Stomach (tissue), 9 donors: ENCODE measurements around the gene ARID3A. TPM values are rescaled to one million over a fixed set of nuclear protein-coding genes. Genes with fewer than 3 reads are reported as not detected.
A peak's percentile ranks its signal among the peaks of the same experiment; 100 is the strongest.

ENCODE experiments used
- DNase-seq, 2 donors: peaks; one replicate each; pipeline versions ENCODE4 v3.0.0 to v3.0.0-alpha.2; 2013 to 2019
- H3K27ac ChIP-seq, 5 donors: fragments of 200-600 bp in 4 of 5; sonication (generic) in 4 of 5; one replicate each; pipeline ENCODE4 v1.5.1; 2013 to 2019; ENCODE audit warnings: mild to moderate bottlenecking in 1 of 5, moderate library complexity in 1 of 5
- H3K27me3 ChIP-seq, 3 donors: fragments of 200-600 bp; sonication (generic); one replicate each; pipeline ENCODE4 v1.5.1; 2017 to 2019; ENCODE audit warnings: mixed run types in 1 of 3
- H3K36me3 ChIP-seq, 4 donors: fragments of 200-600 bp; sonication (generic); 1 replicate in 3 of 4; 2 replicates in 1 of 4; pipeline ENCODE4 v1.5.1; 2016 to 2019
- H3K4me1 ChIP-seq, 4 donors: fragments of 200-600 bp; sonication (generic); one replicate each; pipeline ENCODE4 v1.5.1; 2016 to 2019
- H3K4me3 ChIP-seq, 4 donors: fragments of 200-600 bp; sonication (generic) in 3 of 4; one replicate each; pipeline ENCODE4 v1.5.1; 2016 to 2019; ENCODE audit warnings: mild to moderate bottlenecking in 1 of 4
- H3K9me3 ChIP-seq, 4 donors: fragments of 200-600 bp; sonication (generic); one replicate each; pipeline ENCODE4 v1.5.1; 2016 to 2019
- CTCF ChIP-seq, 7 experiments: fragments of 450-650 bp in 4 of 7; fragments of 200-600 bp in 3 of 7; sonication (generic) in 3 of 7; IDR thresholded peaks; one replicate each; pipeline ENCODE4 v1.5.1; 2016 to 2019; ENCODE audit warnings: antibody characterized with exemption in 7 of 7, control low read depth in 2 of 7, mild to moderate bottlenecking in 1 of 7
- EP300 ChIP-seq: sonication (generic); formaldehyde crosslinking; IDR thresholded peaks from one replicate; pipeline ENCODE4 v1.6.1; 2017; ENCODE audit warnings: antibody characterized with exemption
- POLR2A ChIP-seq, 4 donors: fragments of 450-650 bp; IDR thresholded peaks; one replicate each; pipeline ENCODE4 v1.6.1; 2016; ENCODE audit warnings: antibody characterized with exemption in 4 of 4, control low read depth in 2 of 4, mild to moderate bottlenecking in 1 of 4, moderate library complexity in 1 of 4
- POLR2AphosphoS5 ChIP-seq, 3 donors: sonication (generic); formaldehyde crosslinking; IDR thresholded peaks; one replicate each; pipeline ENCODE4 v1.6.1; 2016; ENCODE audit warnings: antibody characterized with exemption in 3 of 3
- WGBS, 5 donors: extraction: QIAGEN DNeasy Blood & Tissue Kit in 3 of 5; methylation state at CpG; one replicate each; pipeline versions ENCODE4 v1.1.5 to v1.1.7; 2013 to 2018; 5-methylcytosine and 5-hydroxymethylcytosine counted together
- intact Hi-C: fragments of 100-400 bp; cut with DNase I; formaldehyde crosslinking; loops from one replicate; pipeline ENCODE4 v1.15.1; 2023; ENCODE audit warnings: low total_unique reads
- polyA plus RNA-seq, 3 donors: library from polyadenylated mRNA; stranded (reverse); fragments of 200-250 nt; gene quantifications; one replicate each; pipeline ENCODE4 v1.2.3, GENCODE V29; 2013
- total RNA-seq, 5 donors: library from RNA; depleted of rRNA; stranded (reverse); fragments of >200 nt; gene quantifications; one replicate each; pipeline versions ENCODE4 v1.1.0 to v1.2.3, GENCODE V29; 2014 to 2016
- donor health status: healthy with polysubstance abuse.
- donor health status: Bipolar disorder and iron deficiency.
- donor health status: healthy.

Gene ARID3A
- total and polyA plus RNA-seq, 8 donors: 1.1 to 23.5 (median 2.1) TPM; not detected in 1

GRCh38 chr19:931860-932647 is 6.2 kb downstream of the ARID3A start:
- WGBS, 5 donors: 91 to 94% (median 92%) methylated on average over 20 to 32 of the region's 32 CpGs
- DNase-seq: no peak
- Histone ChIP-seq H3K4me3 (peak overlapping the region in 1 of 4 donors; percentile 28), H3K36me3 (peaks cover 0 to 19% (median 17%) of the 10 kb centered on the region in 4 donors), H3K4me1 (peaks cover 43 to 63% (median 52%) of the 10 kb centered on the region in 4 donors), H3K27ac (peak overlapping the region in 3 of 5 donors; percentile 67 to 85 (median 77)), H3K27me3 (peaks cover 0 to 4% (median 0%) of the 10 kb centered on the region in 3 donors), H3K9me3 (no peaks in the 10 kb centered on the region)
- no peak for TF ChIP-seq POLR2A (IDR thresholded peaks at IDR 0.05)
- no peak for TF ChIP-seq CTCF (IDR thresholded peaks at IDR 0.05)
- intact Hi-C loops: no loop called here

- Histone ChIP-seq H3K9me3 (no peaks in the 10 kb centered on the region), H3K4me1 (peaks cover 34 to 55% (median 44%) of the 10 kb centered on the region in 4 donors), H3K36me3 (peaks cover 0 to 19% (median 17%) of the 10 kb centered on the region in 4 donors), H3K27ac (peak overlapping the region in 4 of 5 donors; percentile 52 to 85 (median 72)), H3K4me3 (peak overlapping the region in 2 of 4 donors; percentile 2 to 28), H3K27me3 (peaks cover 0 to 4% (median 0%) of the 10 kb centered on the region in 3 donors)
- DNase-seq: peak; percentile 71 to 89
- TF ChIP-seq POLR2A (IDR thresholded peaks at IDR 0.05) (no peak), POLR2AphosphoS5 (IDR thresholded peaks at IDR 0.05) (peak; percentile 70 to 77 (median 76))
- WGBS, 5 donors: 38 to 55% (median 46%) methylated on average over 39 to 54 of the region's 54 CpGs
- intact Hi-C loops: no loop called here
Measured at GRCh38 chr19:932648-933552, 7.1 kb downstream of the ARID3A start.

- H3K27me3 ChIP-seq: peaks cover 0 to 4% (median 0%) of the 10 kb centered on the region in 3 donors
- intact Hi-C loops: no loop called here
- TF ChIP-seq POLR2AphosphoS5 (IDR thresholded peaks at IDR 0.05) (no peak), CTCF (IDR thresholded peaks at IDR 0.05) (no peak), POLR2A (IDR thresholded peaks at IDR 0.05) (no peak), EP300 (no peak)
- DNase-seq: no peak
- peak overlapping the region in 1 of 4 donors; percentile 28 for H3K4me3 ChIP-seq
- peak overlapping the region in 3 of 5 donors; percentile 67 to 85 (median 77) for H3K27ac ChIP-seq
- no peaks in the 10 kb centered on the region for H3K9me3 ChIP-seq
- H3K4me1 ChIP-seq: peaks cover 31 to 48% (median 44%) of the 10 kb centered on the region in 4 donors
- WGBS, 5 donors: 39 to 62% (median 56%) methylated on average over 7 to 14 of the region's 14 CpGs
- peaks cover 0 to 19% (median 17%) of the 10 kb centered on the region in 4 donors for H3K36me3 ChIP-seq
Measured at GRCh38 chr19:933553-933882, 7.7 kb downstream of the ARID3A start.

GRCh38 chr19:934197-934840 is 8.5 kb downstream of the ARID3A start:
- TF ChIP-seq POLR2A (IDR thresholded peaks at IDR 0.05) (no peak), CTCF (IDR thresholded peaks at IDR 0.05) (no peak), POLR2AphosphoS5 (IDR thresholded peaks at IDR 0.05) (no peak), EP300 (no peak)
- H3K4me3 ChIP-seq: peak overlapping the region in 1 of 4 donors; percentile 2
- DNase-seq: no peak
- WGBS, 5 donors: 51 to 71% (median 53%) methylated on average over 28 to 29 of the region's 29 CpGs
- intact Hi-C loops: no loop called here
- peaks cover 0 to 14% (median 12%) of the 10 kb centered on the region in 4 donors for H3K36me3 ChIP-seq
- H3K9me3 ChIP-seq: no peaks in the 10 kb centered on the region
- peak overlapping the region; percentile 49 to 85 (median 69) for H3K27ac ChIP-seq
- peaks cover 31 to 46% (median 42%) of the 10 kb centered on the region in 4 donors for H3K4me1 ChIP-seq
- H3K27me3 ChIP-seq: peaks cover 0 to 4% (median 0%) of the 10 kb centered on the region in 3 donors
